ENCODE data around the gene ACVR1C.

DNA sequence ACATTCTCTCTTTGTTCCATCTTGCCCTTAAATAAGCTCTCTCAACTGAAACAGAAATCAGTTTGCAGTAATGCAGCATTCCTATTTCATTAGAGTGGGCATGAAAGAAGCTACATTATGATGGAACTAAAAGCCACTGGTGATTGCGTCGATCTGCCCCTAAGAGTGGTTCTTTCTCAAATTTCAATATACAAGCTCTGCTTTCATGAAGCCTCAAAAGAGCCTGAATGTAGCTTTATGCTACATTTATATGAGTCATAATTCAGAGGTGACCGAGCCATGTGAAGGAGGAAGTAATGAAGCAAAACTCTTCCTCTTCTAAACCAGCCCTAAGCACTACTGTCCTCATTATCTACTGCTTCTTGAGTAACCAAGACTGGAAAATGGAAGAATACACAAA lies 120.0 kb downstream of the ACVR1C start:
- TF ChIP-seq, protein P1, sequence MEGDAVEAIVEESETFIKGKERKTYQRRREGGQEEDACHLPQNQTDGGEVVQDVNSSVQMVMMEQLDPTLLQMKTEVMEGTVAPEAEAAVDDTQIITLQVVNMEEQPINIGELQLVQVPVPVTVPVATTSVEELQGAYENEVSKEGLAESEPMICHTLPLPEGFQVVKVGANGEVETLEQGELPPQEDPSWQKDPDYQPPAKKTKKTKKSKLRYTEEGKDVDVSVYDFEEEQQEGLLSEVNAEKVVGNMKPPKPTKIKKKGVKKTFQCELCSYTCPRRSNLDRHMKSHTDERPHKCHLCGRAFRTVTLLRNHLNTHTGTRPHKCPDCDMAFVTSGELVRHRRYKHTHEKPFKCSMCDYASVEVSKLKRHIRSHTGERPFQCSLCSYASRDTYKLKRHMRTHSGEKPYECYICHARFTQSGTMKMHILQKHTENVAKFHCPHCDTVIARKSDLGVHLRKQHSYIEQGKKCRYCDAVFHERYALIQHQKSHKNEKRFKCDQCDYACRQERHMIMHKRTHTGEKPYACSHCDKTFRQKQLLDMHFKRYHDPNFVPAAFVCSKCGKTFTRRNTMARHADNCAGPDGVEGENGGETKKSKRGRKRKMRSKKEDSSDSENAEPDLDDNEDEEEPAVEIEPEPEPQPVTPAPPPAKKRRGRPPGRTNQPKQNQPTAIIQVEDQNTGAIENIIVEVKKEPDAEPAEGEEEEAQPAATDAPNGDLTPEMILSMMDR (IDR thresholded peaks at IDR 0.05), result no peak
- TF ChIP-seq POLR2A (IDR thresholded peaks at IDR 0.05; ENCODE audit: low read depth), result no peak
- TF ChIP-seq POLR2AphosphoS5 (IDR thresholded peaks at IDR 0.05), result no peak

Measured in esophagus muscularis mucosa (tissue), 3 donors.